LNCAP (cell line): Measurements from ENCODE around the gene LMO1.

ENCODE experiments used
- TF ChIP-seq, protein P1 (sequence below): fragments of 450-650 bp; IDR thresholded peaks from 2 replicates; pipeline ENCODE4 v1.5.1; 2017; ENCODE audit warnings: mild to moderate bottlenecking

LMO1 gene

DNA sequence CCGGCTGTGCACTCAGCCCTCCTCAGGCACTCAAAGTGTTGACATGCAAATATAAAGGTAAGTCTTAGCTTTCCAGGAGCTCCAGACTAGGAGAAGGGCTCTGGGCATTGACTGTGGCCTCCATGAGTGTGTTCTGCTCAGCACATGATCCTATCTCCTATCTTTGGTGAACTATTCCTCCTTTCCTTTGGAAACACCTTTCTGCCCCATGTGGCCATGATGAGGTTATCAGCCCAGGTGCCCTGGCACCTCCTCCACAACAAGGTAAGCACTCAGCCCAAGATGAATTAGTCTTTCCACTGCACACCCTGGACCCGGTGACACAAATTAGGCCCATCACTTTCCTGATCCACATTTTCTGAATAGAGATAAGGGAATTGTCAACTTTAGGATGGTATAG is 37.9 kb upstream of the LMO1 start:
- TF ChIP-seq, protein P1, sequence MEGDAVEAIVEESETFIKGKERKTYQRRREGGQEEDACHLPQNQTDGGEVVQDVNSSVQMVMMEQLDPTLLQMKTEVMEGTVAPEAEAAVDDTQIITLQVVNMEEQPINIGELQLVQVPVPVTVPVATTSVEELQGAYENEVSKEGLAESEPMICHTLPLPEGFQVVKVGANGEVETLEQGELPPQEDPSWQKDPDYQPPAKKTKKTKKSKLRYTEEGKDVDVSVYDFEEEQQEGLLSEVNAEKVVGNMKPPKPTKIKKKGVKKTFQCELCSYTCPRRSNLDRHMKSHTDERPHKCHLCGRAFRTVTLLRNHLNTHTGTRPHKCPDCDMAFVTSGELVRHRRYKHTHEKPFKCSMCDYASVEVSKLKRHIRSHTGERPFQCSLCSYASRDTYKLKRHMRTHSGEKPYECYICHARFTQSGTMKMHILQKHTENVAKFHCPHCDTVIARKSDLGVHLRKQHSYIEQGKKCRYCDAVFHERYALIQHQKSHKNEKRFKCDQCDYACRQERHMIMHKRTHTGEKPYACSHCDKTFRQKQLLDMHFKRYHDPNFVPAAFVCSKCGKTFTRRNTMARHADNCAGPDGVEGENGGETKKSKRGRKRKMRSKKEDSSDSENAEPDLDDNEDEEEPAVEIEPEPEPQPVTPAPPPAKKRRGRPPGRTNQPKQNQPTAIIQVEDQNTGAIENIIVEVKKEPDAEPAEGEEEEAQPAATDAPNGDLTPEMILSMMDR = no peak

DNA sequence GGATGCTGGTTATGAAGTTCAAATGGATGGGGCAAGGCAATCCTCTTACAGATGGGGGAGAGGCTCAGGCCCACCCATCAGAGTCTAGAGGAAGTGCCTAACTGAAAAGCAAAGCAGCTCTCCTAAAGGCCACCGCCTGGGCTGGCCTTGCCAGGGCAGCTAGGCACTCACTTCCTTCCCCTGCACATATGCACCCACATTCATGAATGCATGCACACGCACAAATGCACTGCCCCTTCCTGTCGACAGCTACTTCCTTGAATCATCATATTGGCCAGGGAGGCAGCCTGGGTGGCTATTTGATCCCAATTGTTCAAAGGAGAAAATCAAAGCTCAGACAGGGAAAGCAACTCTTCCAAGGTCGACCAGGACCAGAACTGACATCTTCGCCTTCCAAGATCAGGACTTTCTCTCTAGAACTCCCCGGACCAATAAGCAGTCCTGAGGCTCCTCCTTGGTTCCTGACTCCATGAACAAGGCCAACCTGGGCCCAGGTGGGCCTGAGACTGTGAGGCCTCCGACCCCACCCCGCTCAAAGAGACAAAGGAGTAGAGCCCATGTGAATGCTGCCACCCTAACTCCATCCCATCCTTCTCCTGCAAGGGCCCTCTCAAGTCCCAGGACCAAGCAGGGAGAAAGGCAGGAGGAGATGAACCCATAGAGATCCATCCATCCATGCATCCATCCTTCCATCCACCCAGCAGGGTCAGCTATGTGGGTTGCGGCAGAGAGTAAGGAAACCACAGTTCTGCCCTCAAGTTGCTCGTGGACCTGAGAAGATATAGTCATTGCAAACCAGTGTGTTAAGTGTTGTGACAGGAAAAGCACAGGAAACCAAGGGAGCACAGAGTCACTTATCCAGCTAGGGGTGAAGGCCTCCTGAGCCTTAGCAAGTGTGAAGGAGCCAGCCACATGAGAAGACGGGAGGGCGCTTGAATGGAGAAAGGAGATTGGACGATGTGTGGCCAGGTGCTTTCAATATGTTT is 35.4 kb upstream of the LMO1 start:
- TF ChIP-seq, protein P1 = no peak

DNA sequence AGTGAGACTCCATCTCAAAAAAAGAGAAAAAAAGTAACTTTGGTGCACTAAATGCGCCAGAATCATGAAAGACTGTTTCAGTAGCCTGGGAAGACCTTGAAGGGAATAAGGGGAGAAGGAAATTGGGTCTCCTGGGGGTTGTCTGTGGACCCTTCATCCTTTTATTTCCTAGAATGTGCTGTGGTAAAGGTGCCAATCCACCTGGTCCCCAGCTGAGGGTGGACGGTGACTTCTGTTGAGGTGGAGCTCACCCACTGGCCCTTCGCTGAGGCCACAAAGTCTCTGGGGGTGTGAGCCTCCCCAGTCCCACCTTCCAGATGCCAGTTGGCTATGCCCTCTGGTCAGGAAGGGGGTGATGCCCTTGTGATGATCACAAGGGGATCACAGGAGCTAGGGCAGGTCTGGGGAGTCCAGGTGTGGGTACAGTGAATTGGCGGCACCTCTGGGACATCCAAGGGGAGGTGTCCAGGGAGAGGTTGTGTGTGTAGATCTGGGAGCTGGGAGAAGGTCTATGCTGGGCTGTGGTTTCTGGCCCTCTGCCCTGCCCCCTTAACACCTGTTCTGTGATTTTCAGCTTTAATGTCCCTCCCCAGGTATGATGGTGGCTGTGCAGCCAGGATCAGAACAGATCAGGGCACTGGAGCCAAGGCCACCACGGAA is 34.2 kb upstream of the LMO1 start:
- TF ChIP-seq, protein P1 = no peak

DNA sequence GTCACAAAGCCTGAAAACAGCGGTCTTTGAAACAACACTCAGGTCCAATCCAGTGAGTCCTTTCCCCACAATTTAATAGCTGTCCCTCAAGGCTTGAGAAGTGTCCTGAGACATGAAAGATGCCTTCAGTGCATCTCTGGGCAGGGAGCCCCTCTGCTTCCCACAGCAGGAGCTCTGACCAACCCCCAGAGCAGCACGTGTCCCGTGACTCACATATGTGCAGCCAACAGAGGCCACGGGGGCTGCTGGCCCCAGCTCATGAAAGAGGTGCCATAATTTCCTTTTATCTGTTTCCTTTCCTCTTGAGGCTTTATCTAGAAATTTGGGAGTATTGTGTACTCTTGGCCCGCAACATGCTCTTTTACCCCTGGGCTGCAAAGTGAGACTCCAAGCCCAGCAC is 33.2 kb upstream of the LMO1 start:
- TF ChIP-seq, protein P1 = no peak

DNA sequence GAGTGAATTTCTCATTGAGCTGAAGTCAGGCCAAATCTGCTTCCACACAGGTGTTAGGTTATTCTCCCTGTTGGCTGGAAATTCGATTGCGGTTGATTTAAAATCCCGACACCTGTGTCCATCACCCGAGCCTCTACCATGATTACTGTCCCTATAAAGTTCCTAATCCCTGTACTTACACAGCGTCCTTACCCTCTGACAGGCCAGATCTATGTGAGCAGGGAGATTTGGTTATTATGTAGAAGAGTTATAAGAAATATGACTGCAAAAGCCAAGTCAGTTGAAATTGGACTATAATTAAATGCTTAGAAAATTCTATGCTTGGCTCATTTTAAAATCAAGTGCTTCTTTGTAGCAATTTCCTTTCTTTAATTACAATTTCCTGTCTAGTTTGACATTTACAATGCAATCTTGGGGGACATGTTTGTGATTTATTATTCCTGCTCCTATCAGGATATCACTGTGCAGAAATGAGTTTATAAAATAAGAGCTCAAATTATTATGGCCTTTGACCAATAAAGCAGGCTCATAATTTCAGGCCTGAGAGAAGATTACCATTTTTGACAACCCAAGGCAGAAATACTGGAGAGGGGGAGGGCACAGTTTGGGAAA is 32.5 kb upstream of the LMO1 start:
- TF ChIP-seq, protein P1 = no peak

DNA sequence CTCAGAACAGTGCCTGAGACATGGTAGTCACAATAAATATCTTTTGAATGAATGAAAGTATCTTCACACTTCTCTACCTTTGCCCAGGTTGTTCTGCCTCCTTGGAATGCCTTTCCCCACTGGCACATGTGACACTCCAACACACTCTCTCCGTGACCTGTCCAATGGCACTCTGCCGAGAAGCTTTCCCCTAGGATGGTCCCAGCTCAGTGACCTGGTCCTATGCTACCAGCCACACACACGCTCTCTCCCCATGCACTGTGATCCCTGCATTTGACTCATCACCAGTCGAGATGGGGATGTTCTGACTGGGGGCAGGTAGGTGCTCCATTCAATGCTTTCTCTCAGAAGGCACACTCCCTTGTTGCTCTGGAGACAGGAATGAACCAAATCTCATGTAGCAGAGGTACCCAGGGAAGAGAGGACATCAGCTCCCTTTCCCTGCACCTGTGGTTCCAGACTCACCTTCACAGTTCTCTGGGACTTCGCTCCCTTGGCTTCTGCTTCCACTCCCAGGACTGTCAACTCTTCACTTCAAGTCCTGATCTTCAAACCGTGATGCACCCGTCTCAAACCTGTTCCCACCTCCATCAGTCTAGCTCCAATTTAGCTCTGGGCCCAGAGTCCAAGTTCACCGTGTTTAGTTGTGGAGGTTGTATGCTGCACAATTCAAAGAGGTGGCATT is 30.7 kb upstream of the LMO1 start:
- TF ChIP-seq, protein P1 = no peak

DNA sequence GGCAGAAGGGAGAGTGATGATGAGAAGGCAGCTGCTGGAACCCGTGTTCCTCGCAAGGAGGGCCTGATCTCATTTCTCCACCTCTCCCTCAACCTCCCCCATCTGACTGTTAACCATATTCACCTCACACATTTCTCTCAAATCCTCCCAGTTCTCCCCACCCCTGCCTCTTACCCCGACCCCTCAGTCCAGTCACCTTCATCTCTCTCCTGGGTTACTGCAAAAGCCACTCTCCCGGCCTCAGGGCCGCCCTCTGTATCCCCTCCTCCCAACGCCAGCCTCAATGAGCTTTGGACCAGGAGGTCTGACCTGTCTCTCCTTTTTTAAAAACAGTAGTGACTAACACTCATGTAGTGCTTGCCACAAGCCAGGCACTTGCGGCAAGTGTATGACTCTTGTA is 29.5 kb upstream of the LMO1 start:
- TF ChIP-seq, protein P1 = no peak
